NCI-H128 (cell line): ENCODE data around the gene EAF1.
A peak's percentile ranks its signal among the peaks of the same experiment; 100 is the strongest.
"Not testable (repeated sequence)": the region's sequence is repeated elsewhere in the genome, so short reads cannot be mapped to it uniquely, and the experiment has no call there.

Experiments used
- DNase-seq: peaks from one replicate; lab custom pipeline; 2025; ENCODE audit not compliant: unreplicated experiment; lab: John Stamatoyannopoulos, UW

Gene EAF1

DNA sequence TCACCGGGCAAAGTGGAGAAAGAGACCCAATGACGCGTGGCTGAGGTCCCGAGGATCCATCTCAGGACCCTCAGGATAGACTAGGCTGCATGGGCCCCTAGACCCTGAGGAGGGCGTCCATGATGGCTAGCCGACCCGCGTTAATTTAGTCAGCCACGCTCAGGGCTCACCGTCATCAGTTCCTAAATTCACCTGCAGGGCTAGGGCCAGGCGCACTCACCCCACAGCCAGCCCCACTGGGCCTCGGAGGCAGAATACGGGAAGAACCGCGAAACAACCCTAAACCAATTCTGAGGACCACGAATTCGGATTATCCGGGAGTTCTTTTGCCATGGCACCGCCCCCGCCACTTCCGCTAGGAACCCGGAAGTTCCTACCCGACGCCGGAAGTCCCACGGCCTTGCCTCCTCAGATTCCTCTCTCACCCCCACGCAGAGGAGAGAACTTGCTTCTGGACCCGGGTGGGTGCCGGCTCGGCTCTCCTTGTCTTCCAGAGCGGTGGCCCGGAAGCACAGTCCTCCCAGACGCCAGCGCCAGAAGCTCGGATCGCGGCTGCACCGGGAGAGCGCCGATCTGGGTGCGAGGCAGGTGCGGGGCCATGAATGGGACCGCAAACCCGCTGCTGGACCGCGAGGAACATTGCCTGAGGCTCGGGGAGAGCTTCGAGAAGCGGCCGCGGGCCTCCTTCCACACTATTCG lies at the start of gene EAF1, which contains the start of gene METTL6:
EAF1 (plus strand) TSS at position 417 of the 699 bp plus-strand sequence; CDS start at position 599, 182 bp downstream.
METTL6 (minus strand) TSS at position 363 of the 699 bp plus-strand sequence. CDS start 1,033 bp downstream, outside the sequence.
- peak; percentile 36 for DNase-seq

DNA sequence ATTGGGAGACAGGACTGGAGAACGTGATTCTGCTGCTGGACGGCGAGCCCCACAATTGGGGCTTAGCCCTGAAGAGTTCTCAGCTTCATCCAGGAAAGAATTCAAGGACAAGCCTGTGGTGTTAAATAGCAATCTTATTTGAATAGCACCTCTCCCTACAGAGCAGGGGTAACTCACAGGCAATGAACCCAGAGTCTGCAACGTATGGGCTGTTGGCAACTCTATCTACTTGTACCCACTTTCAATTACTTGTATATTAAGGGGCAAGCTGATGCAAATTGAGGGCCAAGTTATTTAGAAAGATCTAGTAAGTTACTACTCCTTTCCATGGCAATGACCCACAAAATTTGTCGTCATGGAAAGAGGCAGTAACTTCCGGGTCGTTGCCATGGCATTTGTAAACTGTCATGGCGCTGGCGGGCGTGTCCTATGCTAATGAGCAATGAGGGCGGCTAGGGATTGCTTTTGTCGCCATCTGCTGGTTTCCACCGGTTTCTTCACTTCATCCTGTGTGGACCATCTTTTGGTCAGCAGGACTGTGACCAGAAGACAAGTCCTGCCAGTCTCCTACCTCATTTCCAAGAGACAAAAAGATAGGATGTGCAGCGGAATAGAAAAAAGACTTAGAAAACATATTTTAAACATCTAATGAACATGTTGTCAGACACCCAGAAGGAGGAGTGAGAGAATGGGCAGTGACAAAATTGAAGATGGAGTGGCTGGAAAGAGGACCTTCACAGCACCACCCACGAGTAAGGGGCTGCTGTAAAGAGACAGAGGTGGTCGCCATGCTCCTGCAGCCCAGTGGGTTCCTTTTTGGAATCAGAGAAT lies 49.2 kb upstream of the EAF1 start:
- DNase-seq, result peak; percentile 38

DNA sequence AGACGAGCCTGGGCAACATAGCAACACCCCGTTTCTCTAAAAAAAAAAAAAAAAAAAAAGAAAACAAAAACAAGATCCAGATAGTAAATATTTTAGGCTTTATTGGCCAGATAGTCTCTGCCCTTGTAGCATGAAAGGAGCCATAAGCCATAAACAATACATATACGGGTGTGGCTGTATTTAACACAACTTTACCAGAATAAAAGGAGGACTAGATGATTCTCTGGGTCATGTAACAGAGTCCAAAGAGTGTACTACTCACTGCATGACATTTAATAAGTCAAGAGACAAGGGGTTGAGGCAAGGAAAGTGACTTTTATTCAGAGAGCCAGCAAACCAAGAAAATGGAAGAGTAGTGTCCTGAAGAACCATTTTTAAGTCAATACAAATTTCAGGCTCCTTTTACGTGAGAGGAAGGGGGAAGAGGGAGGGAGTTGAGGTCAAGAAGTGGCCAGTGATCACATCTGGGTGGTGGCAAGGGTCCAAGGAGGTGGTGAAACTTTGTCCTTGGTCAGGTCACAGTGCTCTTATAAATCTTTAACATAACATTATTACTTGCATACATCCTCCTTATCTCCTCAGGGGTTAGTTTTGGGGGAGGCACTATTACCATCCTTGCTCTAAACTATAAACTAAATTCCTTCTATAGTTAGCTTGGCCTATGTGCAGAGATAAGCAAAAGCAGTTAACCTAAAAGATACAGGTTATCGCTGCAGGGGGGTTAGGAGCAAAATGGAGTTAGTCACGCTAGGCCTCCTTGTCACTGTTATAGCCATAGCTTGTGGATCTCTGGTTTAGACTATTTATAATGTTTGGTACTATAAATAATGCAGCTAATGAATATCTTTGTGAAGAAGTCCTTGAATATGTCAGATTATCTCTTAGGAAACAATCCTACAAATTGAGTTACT lies 46.2 kb upstream of the EAF1 start:
- DNase-seq, result no peak

GRCh38 chr3:15382405-15382923 lies 44.9 kb upstream of the EAF1 start:
- no peak for DNase-seq

- no peak for DNase-seq
Measured at GRCh38 chr3:15384510-15385237, 42.7 kb upstream of the EAF1 start.

DNA sequence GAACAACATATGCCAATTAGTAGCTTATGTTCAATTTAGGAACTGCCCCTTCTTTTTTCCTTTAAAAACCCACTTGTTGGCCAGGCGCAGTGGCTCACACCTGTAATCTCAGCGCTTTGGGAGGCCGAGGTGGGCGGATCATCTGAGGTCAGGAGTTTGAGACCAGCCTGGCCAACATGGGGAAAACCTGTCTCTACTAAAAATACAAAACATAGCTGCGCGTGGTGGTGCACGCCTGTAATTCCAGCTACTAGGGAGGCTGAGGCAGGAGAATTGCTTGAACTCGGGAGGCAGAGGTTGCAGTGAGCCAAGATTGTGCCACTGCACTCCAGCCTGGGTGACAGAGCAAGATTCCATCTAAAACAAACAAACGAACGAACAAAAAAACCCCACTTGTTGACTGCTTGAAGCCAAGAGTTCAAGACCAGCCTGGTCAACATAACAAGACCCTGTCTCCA lies 42.1 kb upstream of the EAF1 start:
- not testable (repeated sequence) for DNase-seq

GRCh38 chr3:15385901-15386653 lies 41.3 kb upstream of the EAF1 start:
- DNase-seq, result no peak

- DNase-seq, result not testable (repeated sequence)
Measured at GRCh38 chr3:15386654-15386955, 40.8 kb upstream of the EAF1 start.

GRCh38 chr3:15387171-15387581 lies 40.2 kb upstream of the EAF1 start:
- no peak for DNase-seq

DNA sequence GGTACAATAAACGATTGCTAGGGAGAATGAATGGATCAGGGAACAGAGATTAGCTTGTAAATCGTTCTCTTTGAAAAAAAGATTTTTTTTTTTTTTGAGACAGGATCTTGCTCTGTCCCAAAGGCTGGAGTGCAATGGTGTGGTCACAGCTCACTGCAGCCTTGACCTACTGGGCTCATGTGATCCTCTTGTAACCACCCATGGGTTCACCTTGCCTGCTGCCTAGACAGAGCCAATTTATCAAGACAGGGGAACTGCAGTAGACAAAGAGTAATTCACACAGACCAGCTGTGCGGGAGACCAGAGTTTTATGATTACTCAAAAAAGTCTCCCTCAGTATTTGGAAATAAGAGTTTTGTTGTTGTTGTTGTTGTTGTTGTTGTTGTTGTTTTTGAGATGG lies 39.7 kb upstream of the EAF1 start:
- no peak for DNase-seq

DNA sequence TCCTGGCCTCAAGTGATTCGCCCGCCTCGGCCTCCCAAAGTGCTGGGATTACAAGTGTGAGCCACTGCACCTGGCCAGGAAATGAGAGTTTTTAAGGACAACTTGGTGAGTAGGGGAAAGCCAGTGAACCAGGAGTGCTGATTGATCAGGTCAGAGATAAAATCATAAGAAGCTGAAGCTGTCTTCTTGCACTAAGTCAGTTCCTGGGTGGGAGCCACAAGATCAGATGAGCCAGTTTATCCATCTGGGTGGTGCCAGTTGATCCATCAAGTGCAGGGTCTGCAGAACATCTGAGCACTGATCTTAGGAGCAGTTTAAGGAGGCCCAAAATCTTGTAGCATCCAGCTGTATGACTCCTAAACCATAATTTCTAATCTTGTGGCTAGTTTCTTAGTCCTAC lies 39.1 kb upstream of the EAF1 start:
- not testable (repeated sequence) for DNase-seq

GRCh38 chr3:15390460-15390859 lies 36.9 kb upstream of the EAF1 start:
- no peak for DNase-seq

DNA sequence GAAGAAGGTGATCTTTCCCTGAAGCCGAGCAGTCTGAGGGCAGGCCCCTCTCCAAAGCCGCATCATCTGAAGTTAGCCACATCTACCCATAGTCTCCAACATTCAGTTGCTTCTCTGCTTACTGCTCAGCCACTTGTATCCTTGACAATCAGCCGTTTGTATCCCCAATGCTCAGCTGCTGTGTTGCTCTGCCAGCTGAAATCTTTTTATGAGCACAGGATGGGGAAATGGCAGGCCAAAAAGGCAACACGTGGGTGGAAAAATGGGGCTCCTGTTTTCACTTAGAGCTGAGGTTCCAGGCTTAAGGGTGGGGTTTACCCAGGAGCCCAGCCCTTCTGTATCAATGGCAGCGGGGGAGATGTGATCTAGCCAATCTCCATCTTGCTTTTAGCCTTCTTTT lies 36.4 kb upstream of the EAF1 start:
- no peak for DNase-seq

- DNase-seq, result not testable (repeated sequence)
Measured at GRCh38 chr3:15393252-15393651, 34.1 kb upstream of the EAF1 start.

GRCh38 chr3:15398731-15399133 lies 28.7 kb upstream of the EAF1 start:
- not testable (repeated sequence) for DNase-seq

- DNase-seq, result no peak
Measured at GRCh38 chr3:15399970-15400369, 27.4 kb upstream of the EAF1 start.

GRCh38 chr3:15401936-15402335 lies 25.5 kb upstream of the EAF1 start:
- DNase-seq, result no peak

GRCh38 chr3:15403495-15403894 lies 23.9 kb upstream of the EAF1 start:
- no peak for DNase-seq

DNA sequence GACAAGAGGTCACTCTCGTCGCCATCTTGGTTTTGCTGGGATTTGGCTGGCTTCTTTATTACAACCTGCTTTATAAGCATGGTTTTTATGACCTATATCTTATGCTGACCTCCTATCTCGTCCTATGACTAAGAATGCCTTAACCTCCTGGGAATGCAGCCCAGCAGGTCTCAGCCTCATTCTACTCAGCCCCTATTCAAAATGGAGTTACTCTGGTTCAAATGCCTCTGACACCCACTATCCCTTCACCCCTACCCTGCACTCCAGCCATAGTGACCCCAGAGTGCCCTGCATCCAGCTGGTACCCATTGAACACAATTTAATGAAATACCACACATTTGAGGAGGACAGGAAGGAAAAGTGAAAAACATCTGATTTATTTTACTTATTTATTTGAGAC lies 23.4 kb upstream of the EAF1 start:
- no peak for DNase-seq

DNA sequence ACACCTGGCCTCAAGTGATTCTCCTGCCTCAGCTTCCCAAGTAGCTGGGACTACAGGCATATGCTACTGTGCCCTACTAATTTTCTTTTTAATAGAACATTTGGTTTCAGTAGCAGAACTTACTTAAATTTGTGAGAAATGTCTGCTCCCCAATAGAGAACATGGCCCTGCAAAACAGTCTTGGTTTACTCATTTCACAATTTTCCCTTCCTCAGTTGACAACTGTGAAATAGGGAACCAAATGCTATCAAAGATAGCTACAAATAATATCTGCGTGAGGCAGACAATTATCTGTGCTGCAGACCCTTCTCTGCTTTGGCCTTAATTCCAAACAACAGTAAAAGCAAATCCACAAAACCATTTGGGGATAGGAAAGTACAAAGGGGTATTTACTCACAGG lies 22.6 kb upstream of the EAF1 start:
- no peak for DNase-seq
